ENCODE results near the gene APEX1. TPM values are rescaled to one million over a fixed set of nuclear protein-coding genes. Genes with fewer than 3 reads are reported as not detected.

Gene APEX1
- total RNA-seq, 1 experiment from 2014 or later = 324 TPM

GRCh38 chr14:20412876-20413743 lies 41.9 kb upstream of the APEX1 start, which contains the start of gene TEP1 (continued):
- TF ChIP-seq PRDM15 (CRISPR knock-in tag; IDR thresholded peaks at IDR 0.05) (peak; percentile 44; the same call in 1 of the 2 replicates), KAT7 (CRISPR knock-in tag; IDR thresholded peaks at IDR 0.05; ENCODE audit: borderline replicate concordance) (0 out of 2 replicates have a peak, but pooled peaks have one; percentile 37)

GRCh38 chr14:20413744-20414082 lies 41.3 kb upstream of the APEX1 start:
- no peak for DNase-seq (ENCODE audit: low spot score)
- Mint-ChIP-seq H3K4me3 (peak overlapping the region; percentile 87), H3K9me3 (no peaks in the 10 kb centered on the region), H3K36me3 (no peaks in the 10 kb centered on the region), H3K27ac (peak overlapping the region; percentile 95), H3K4me1 (peaks cover 16% of the 10 kb centered on the region), H3K27me3 (ENCODE audit: low read depth) (no peaks in the 10 kb centered on the region)
- CTCF ChIA-PET = interaction anchor here (0.6 to 2.2 kb wide), 4 partner anchors 58 to 199 kb away, joined by 3 to 9 read pairs (median 4); partner anchors contain the start of gene PARP2
- POLR2A ChIA-PET = interaction anchor here (0.7 to 1.8 kb wide), 2 partner anchors 41 to 70 kb away, joined by 3 to 23 read pairs; partner anchors contain the start of genes APEX1, OSGEP and PARP2
- no peak for TF ChIP-seq ZNF138 (CRISPR knock-in tag; conservative IDR thresholded peaks at IDR 0.05)
- no peak for TF ChIP-seq USF1 (CRISPR knock-in tag; IDR thresholded peaks at IDR 0.05)
- TF ChIP-seq ETV6 (CRISPR knock-in tag; IDR thresholded peaks at IDR 0.05) = no peak
- no peak for TF ChIP-seq CREM (CRISPR knock-in tag; IDR thresholded peaks at IDR 0.05)
- TF ChIP-seq IRF1 (CRISPR knock-in tag; IDR thresholded peaks at IDR 0.05) = no peak
- no peak for ATAC-seq

- no peaks in the 10 kb centered on the region for H3K9me3 Mint-ChIP-seq
- peaks cover 18% of the 10 kb centered on the region for H3K4me1 Mint-ChIP-seq
- no peak for DNase-seq (ENCODE audit: low spot score)
- POLR2A ChIA-PET = interaction anchor here (0.8 kb wide), 1 partner anchor 73 kb away, joined by 13 read pairs; the partner anchor contains the start of gene PARP2
- H3K36me3 Mint-ChIP-seq = no peaks in the 10 kb centered on the region
- H3K4me3 Mint-ChIP-seq = no peak overlapping the region
- TF ChIP-seq ETV6 (CRISPR knock-in tag; IDR thresholded peaks at IDR 0.05) (no peak), CTCF (IDR thresholded peaks at IDR 0.05) (peak; percentile 33)
- CTCF ChIA-PET = interaction anchor here (0.8 to 2.4 kb wide), 32 partner anchors 9 to 244 kb away, joined by 3 to 21 read pairs (median 4); partner anchors contain the start of genes APEX1, KLHL33, PARP2 and PIP4P1
- no peak overlapping the region for H3K27ac Mint-ChIP-seq
- ATAC-seq = peak; percentile 56
- H3K27me3 Mint-ChIP-seq (ENCODE audit: low read depth) = no peaks in the 10 kb centered on the region; the same call in 1 of the 2 replicates
These were observed 39.2 kb upstream of the APEX1 start for GRCh38 chr14:20415782-20416206.

- no peak overlapping the region for H3K27ac Mint-ChIP-seq
- H3K27me3 Mint-ChIP-seq (ENCODE audit: low read depth) = no peaks in the 10 kb centered on the region; the same call in 1 of the 2 replicates
- ChIA-PET POLR2A (interaction anchor here (0.8 kb wide), 1 partner anchor 73 kb away, joined by 13 read pairs; the partner anchor contains the start of gene PARP2), CTCF (interaction anchor here (0.8 to 2.4 kb wide), 31 partner anchors 8 to 244 kb away, joined by 3 to 21 read pairs (median 5); partner anchors contain the start of genes APEX1, KLHL33, PARP2 and PIP4P1)
- no peak for ATAC-seq
- no peaks in the 10 kb centered on the region for H3K36me3 Mint-ChIP-seq
- DNase-seq (ENCODE audit: low spot score) = no peak
- H3K4me1 Mint-ChIP-seq = peaks cover 19% of the 10 kb centered on the region
- no peak overlapping the region for H3K4me3 Mint-ChIP-seq
- no peaks in the 10 kb centered on the region for H3K9me3 Mint-ChIP-seq
- no peak for TF ChIP-seq PRDM15 (CRISPR knock-in tag; IDR thresholded peaks at IDR 0.05)
- no peak for TF ChIP-seq NR3C1 (CRISPR knock-in tag; conservative IDR thresholded peaks at IDR 0.05; ENCODE audit: low read depth)
- no peak for TF ChIP-seq PRRX2 (CRISPR knock-in tag; IDR thresholded peaks at IDR 0.05)
- TF ChIP-seq FOXP4 (CRISPR knock-in tag; IDR thresholded peaks at IDR 0.05) = no peak
These were observed 38.8 kb upstream of the APEX1 start for GRCh38 chr14:20416223-20416622.
